ENCODE results near the gene ADISSP.

GRCh38 chr20:3778976-3779375 is 11.4 kb upstream of the ADISSP start:
- TF ChIP-seq, protein P1, sequence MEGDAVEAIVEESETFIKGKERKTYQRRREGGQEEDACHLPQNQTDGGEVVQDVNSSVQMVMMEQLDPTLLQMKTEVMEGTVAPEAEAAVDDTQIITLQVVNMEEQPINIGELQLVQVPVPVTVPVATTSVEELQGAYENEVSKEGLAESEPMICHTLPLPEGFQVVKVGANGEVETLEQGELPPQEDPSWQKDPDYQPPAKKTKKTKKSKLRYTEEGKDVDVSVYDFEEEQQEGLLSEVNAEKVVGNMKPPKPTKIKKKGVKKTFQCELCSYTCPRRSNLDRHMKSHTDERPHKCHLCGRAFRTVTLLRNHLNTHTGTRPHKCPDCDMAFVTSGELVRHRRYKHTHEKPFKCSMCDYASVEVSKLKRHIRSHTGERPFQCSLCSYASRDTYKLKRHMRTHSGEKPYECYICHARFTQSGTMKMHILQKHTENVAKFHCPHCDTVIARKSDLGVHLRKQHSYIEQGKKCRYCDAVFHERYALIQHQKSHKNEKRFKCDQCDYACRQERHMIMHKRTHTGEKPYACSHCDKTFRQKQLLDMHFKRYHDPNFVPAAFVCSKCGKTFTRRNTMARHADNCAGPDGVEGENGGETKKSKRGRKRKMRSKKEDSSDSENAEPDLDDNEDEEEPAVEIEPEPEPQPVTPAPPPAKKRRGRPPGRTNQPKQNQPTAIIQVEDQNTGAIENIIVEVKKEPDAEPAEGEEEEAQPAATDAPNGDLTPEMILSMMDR (IDR thresholded peaks at IDR 0.05 in 2 of 3, conservative IDR thresholded peaks at IDR 0.05 in 1 of 3; ENCODE audit: borderline replicate concordance in 1 of 3, insufficient read depth in 1 of 3, low read depth in 2 of 3, low read length in 2 of 3): no peak
- TF ChIP-seq EZH2 (IDR thresholded peaks at IDR 0.05) (no peak), EZH2phosphoT487 (IDR thresholded peaks at IDR 0.05; ENCODE audit: borderline replicate concordance) (no peak), POLR2A (IDR thresholded peaks at IDR 0.05; ENCODE audit: borderline replicate concordance, extremely low read depth, insufficient read depth, insufficient read length) (no peak), SP1 (IDR thresholded peaks at IDR 0.05; ENCODE audit: low read depth) (no peak), ZNF274 (IDR thresholded peaks at IDR 0.05; ENCODE audit: low read depth, low read length) (no peak), POLR2AphosphoS5 (IDR thresholded peaks at IDR 0.05; ENCODE audit: low read depth, low read length) (no peak), CEBPB (IDR thresholded peaks at IDR 0.05; ENCODE audit: low read depth) (no peak), RAD21 (IDR thresholded peaks at IDR 0.05; ENCODE audit: low read depth) (no peak), YY1 (IDR thresholded peaks at IDR 0.05; ENCODE audit: extremely low read depth, insufficient replicate concordance, low read depth, low read length) (no peak), REST (IDR thresholded peaks at IDR 0.05; ENCODE audit: low read depth) (no peak)

All from HCT116 (cell line).